IMR-90 (cell line): ENCODE data around the gene KMT2A. TPM values are rescaled to one million over a fixed set of nuclear protein-coding genes. Genes with fewer than 3 reads are reported as not detected.

Source experiments
- ATAC-seq: fragments of 200-7000 bp; cut with Tn5 transposase; 2 replicates; pipeline ENCODE4 v1.9.1; 2020; ENCODE audit warnings: low read depth, mild to moderate bottlenecking, moderate library complexity
- BruUV-seq: library from RNA; stranded (reverse); fragments of 400-500 nt; replicated peaks from 2 replicates; lab custom pipeline; 2021; lab: Mats Ljungman, UMichigan
- CTCF ChIA-PET: fragments of 300-600 bp; formaldehyde crosslinking; extraction: SDS; loops from one replicate; lab custom pipeline; 2021; ENCODE audit warnings: antibody characterized with exemption; lab: Yijun Ruan, JAX
- POLR2A ChIA-PET: fragments of 300-600 bp; sonication (Branson Sonifier 250); formaldehyde crosslinking; loops from one replicate; lab custom pipeline; 2022; ENCODE audit warnings: antibody characterized with exemption; ENCODE audit not compliant: unreplicated experiment; lab: Charles Lee
- DNase-seq: peaks from one replicate; pipeline ENCODE4 v3.0.0; 2013
- H2AFZ ChIP-seq: replicated peaks from 2 replicates; pipeline ENCODE3; 2013; ENCODE audit warnings: low read length, mild to moderate bottlenecking; ENCODE audit not compliant: poor library complexity
- H2AK5ac ChIP-seq: 2 replicates; pipeline ENCODE4 v1.6.1; 2013; ENCODE audit warnings: low read depth, low read length, inconsistent platforms
- H2AK9ac ChIP-seq: replicated peaks from 2 replicates; pipeline ENCODE3; 2013; ENCODE audit warnings: mild to moderate bottlenecking, low read depth, low read length, moderate library complexity; ENCODE audit not compliant: poor library complexity
- H2BK120ac ChIP-seq: 2 replicates; pipeline ENCODE4 v1.6.1; 2013; ENCODE audit warnings: low read depth, low read length, inconsistent platforms
- H2BK15ac ChIP-seq: 3 replicates; pipeline ENCODE4 v1.6.1; 2013; ENCODE audit warnings: low read depth, low read length, inconsistent platforms
- H2BK20ac ChIP-seq: 2 replicates; pipeline ENCODE4 v1.6.1; 2013; ENCODE audit warnings: low read depth, mild to moderate bottlenecking, inconsistent platforms, low read length, moderate library complexity
- H2BK5ac ChIP-seq: 2 replicates; pipeline ENCODE4 v1.6.1; 2013; ENCODE audit warnings: mild to moderate bottlenecking, low read depth, low read length, inconsistent platforms; ENCODE audit not compliant: poor library complexity, severe bottlenecking
- H3K14ac ChIP-seq: replicated peaks from 2 replicates; pipeline ENCODE4 v1.6.1; 2013; ENCODE audit warnings: low read depth, low read length, inconsistent platforms
- H3K18ac ChIP-seq: 2 replicates; pipeline ENCODE4 v1.6.1; 2013; ENCODE audit warnings: low read depth, low read length, control low read depth
- H3K23ac ChIP-seq: 2 replicates; pipeline ENCODE4 v1.6.1; 2013; ENCODE audit warnings: low read depth, low read length, inconsistent platforms
- H3K27ac ChIP-seq: 2 replicates; pipeline ENCODE4 v1.5.1; 2013; ENCODE audit warnings: mild to moderate bottlenecking, control low read depth, low read length; ENCODE audit not compliant: insufficient read depth
- H3K27me3 ChIP-seq: 2 replicates; pipeline ENCODE4 v1.6.1; 2013; ENCODE audit warnings: low read length; ENCODE audit not compliant: control insufficient read depth, insufficient read depth
- H3K36me3 ChIP-seq: 2 replicates; pipeline ENCODE4 v1.6.1; 2013; ENCODE audit warnings: low read length, mixed read lengths; ENCODE audit not compliant: control insufficient read depth, insufficient read depth
- H3K4ac ChIP-seq: 2 replicates; pipeline ENCODE4 v1.6.1; 2013; ENCODE audit warnings: low read depth, low read length, inconsistent platforms
- H3K4me1 ChIP-seq: 2 replicates; pipeline ENCODE4 v1.6.1; 2013; ENCODE audit warnings: low read length, mixed read lengths; ENCODE audit not compliant: control insufficient read depth, insufficient read depth
- H3K4me2 ChIP-seq: 2 replicates; pipeline ENCODE4 v1.6.1; 2013; ENCODE audit warnings: low read depth, mild to moderate bottlenecking, control low read depth, low read length, moderate library complexity
- H3K4me3 ChIP-seq: 2 replicates; pipeline ENCODE4 v1.5.1; 2013; ENCODE audit warnings: low read depth, mild to moderate bottlenecking, control low read depth, low read length, moderate library complexity; ENCODE audit not compliant: insufficient read depth
- H3K56ac ChIP-seq: 2 replicates; pipeline ENCODE4 v1.6.1; 2013; ENCODE audit warnings: low read length, inconsistent platforms; ENCODE audit not compliant: insufficient read depth; ENCODE audit errors: extremely low read depth
- H3K79me1 ChIP-seq, 2 experiments: 2 replicates each; pipeline ENCODE4 v1.6.1; 2013; ENCODE audit warnings: low read length in 2 of 2, inconsistent platforms in 1 of 2, low read depth in 1 of 2
- H3K9ac ChIP-seq: 2 replicates; pipeline ENCODE4 v1.6.1; 2013; ENCODE audit warnings: low read depth, low read length, control low read depth
- H3K9me1 ChIP-seq: 2 replicates; pipeline ENCODE4 v1.6.1; 2013; ENCODE audit warnings: low read length, inconsistent platforms; ENCODE audit not compliant: insufficient read depth
- H3K9me3 ChIP-seq: 2 replicates; pipeline ENCODE4 v1.6.1; 2013; ENCODE audit warnings: low read length; ENCODE audit not compliant: control insufficient read depth, insufficient read depth
- H4K20me1 ChIP-seq: 2 replicates; pipeline ENCODE4 v1.6.1; 2013; ENCODE audit warnings: low read length, inconsistent platforms; ENCODE audit not compliant: insufficient read depth
- H4K5ac ChIP-seq: 2 replicates; pipeline ENCODE4 v1.6.1; 2013; ENCODE audit warnings: mild to moderate bottlenecking, low read depth, low read length, control low read depth
- H4K8ac ChIP-seq, 2 experiments: 2 replicates each; pipeline ENCODE4 v1.6.1; 2013; ENCODE audit warnings: low read depth in 2 of 2, low read length in 2 of 2, control low read depth in 1 of 2, inconsistent platforms in 1 of 2
- H4K91ac ChIP-seq: 2 replicates; pipeline ENCODE4 v1.6.1; 2013; ENCODE audit warnings: low read depth, low read length, inconsistent platforms; ENCODE audit not compliant: insufficient read depth
- BHLHE40 ChIP-seq: fragments of 150-350 bp; IDR thresholded peaks from 2 replicates; pipeline ENCODE4 v1.6.1; 2016; ENCODE audit warnings: mild to moderate bottlenecking, low read depth, low read length
- CEBPB ChIP-seq: IDR thresholded peaks from 2 replicates; pipeline ENCODE4 v1.6.1; 2012; ENCODE audit warnings: low read depth, low read length, improper control_type of control experiment
- CTCF ChIP-seq: conservative IDR thresholded peaks from 2 replicates; pipeline ENCODE4 v1.5.1; 2012; ENCODE audit warnings: mild to moderate bottlenecking, low read depth, low read length, improper control_type of control experiment
- ELK1 ChIP-seq: fragments of 150-350 bp; IDR thresholded peaks from 2 replicates; pipeline ENCODE4 v1.6.1; 2016; ENCODE audit warnings: low read depth, mild to moderate bottlenecking, low read length, moderate library complexity, borderline replicate concordance
- FOS ChIP-seq: fragments of 150-350 bp; IDR thresholded peaks from 2 replicates; pipeline ENCODE4 v1.6.1; 2016; ENCODE audit warnings: low read depth, low read length
- MAFK ChIP-seq: IDR thresholded peaks from 2 replicates; pipeline ENCODE4 v1.6.1; 2012; ENCODE audit warnings: low read depth, low read length, improper control_type of control experiment
- MAZ ChIP-seq: IDR thresholded peaks from 2 replicates; pipeline ENCODE4 v1.6.1; 2012; ENCODE audit warnings: low read depth, mild to moderate bottlenecking, low read length, improper control_type of control experiment, moderate library complexity, borderline replicate concordance
- MXI1 ChIP-seq: IDR thresholded peaks from 2 replicates; pipeline ENCODE4 v1.6.1; 2012; ENCODE audit warnings: low read depth, mild to moderate bottlenecking, low read length, moderate library complexity, borderline replicate concordance
- NFE2L2 ChIP-seq: fragments of 150-350 bp; IDR thresholded peaks from 2 replicates; pipeline ENCODE4 v1.6.1; 2016; ENCODE audit warnings: low read depth, mild to moderate bottlenecking, low read length
- POLR2A ChIP-seq: IDR thresholded peaks from 2 replicates; pipeline ENCODE4 v1.6.1; 2012; ENCODE audit warnings: mild to moderate bottlenecking, low read depth, low read length
- RAD21 ChIP-seq: IDR thresholded peaks from 2 replicates; pipeline ENCODE4 v1.6.1; 2012; ENCODE audit warnings: low read length, improper control_type of control experiment
- RCOR1 ChIP-seq: IDR thresholded peaks from 2 replicates; pipeline ENCODE4 v1.6.1; 2012; ENCODE audit warnings: mild to moderate bottlenecking, low read length, improper control_type of control experiment; ENCODE audit not compliant: insufficient replicate concordance
- RFX5 ChIP-seq: IDR thresholded peaks from 2 replicates; pipeline ENCODE4 v1.8.0; 2012; ENCODE audit warnings: low read depth, mild to moderate bottlenecking, low read length, moderate library complexity
- SMC3 ChIP-seq: fragments of 150-350 bp; IDR thresholded peaks from 2 replicates; pipeline ENCODE4 v1.6.1; 2016; ENCODE audit warnings: low read depth, mild to moderate bottlenecking, antibody characterized with exemption, low read length, moderate library complexity
- USF2 ChIP-seq: fragments of 150-350 bp; IDR thresholded peaks from 2 replicates; pipeline ENCODE4 v1.6.1; 2017; ENCODE audit warnings: mild to moderate bottlenecking, antibody characterized with exemption, low read length, low read depth
- WGBS, 2 experiments: methylation state at CpG; one replicate each; pipeline versions ENCODE4 v1.1.5 to v1.1.7; 2013; ENCODE audit warnings: missing lambda C conversion rate in 2 of 2; ENCODE audit not compliant: insufficient read length in 1 of 2; ENCODE audit errors: extremely low coverage in 2 of 2; 5-methylcytosine and 5-hydroxymethylcytosine counted together
- dilution Hi-C: fragments of 300-500 bp; cut with HindIII; formaldehyde crosslinking; loops from one replicate; pipeline ENCODE4 v1.14.3; 2018; ENCODE audit warnings: low sequenced_read_pairs; ENCODE audit not compliant: unreplicated experiment
- in situ Hi-C: fragments of 300-500 bp; cut with MboI; formaldehyde crosslinking; loops from 3 replicates; pipeline ENCODE4 v1.14.3; 2019; ENCODE audit warnings: low sequenced_read_pairs, inconsistent platforms, mixed read lengths
- intact Hi-C: fragments of 100-400 bp; cut with micrococcal nuclease; formaldehyde crosslinking; loops from 2 replicates; pipeline ENCODE4 v1.10.0; 2022
- polyA plus RNA-seq, 3 experiments: library from polyadenylated mRNA; depleted of rRNA; stranded (reverse); fragments of >200 nt; gene quantifications; 2 replicates each; pipeline ENCODE4 v1.2.3, GENCODE V29; 2012; ENCODE audit warnings: low replicate concordance in 1 of 3
- total RNA-seq: library from RNA; depleted of rRNA; stranded (reverse); fragments of >200 nt; gene quantifications from 2 replicates; pipeline ENCODE4 v1.2.3, GENCODE V29; 2012

KMT2A gene
- total and polyA plus RNA-seq, 2 of the 4 experiments (the other 2 are of a cell fraction): 18.2 to 21.1 TPM

- no peak overlapping the region for H3K27ac ChIP-seq
- no peak overlapping the region for H4K91ac ChIP-seq
- H2BK5ac ChIP-seq: no peak overlapping the region
- no peak overlapping the region for H3K23ac ChIP-seq
- H3K79me1 ChIP-seq: peaks cover 12 to 15% of the 10 kb centered on the region in 2 experiments
- no peak overlapping the region for H4K5ac ChIP-seq
- no peak overlapping the region for H2AK5ac ChIP-seq
- dilution Hi-C loops: no loop called here
- 95% methylated on average over 3 of the region's 4 CpGs; no CpG with 5 or more reads in 1 of the 2 experiments for WGBS, 2 experiments
- CTCF ChIA-PET: no interaction called here
- ATAC-seq: no peak
- H4K8ac ChIP-seq: no peak overlapping the region
- TF ChIP-seq CEBPB (no peak), MXI1 (no peak), CTCF (no peak), FOS (no peak), MAZ (no peak), SMC3 (no peak), POLR2A (no peak), BHLHE40 (no peak), ELK1 (no peak), RCOR1 (no peak), MAFK (no peak), RAD21 (no peak), NFE2L2 (no peak), USF2 (no peak), RFX5 (no peak)
- DNase-seq: no peak
- no peak overlapping the region for H3K14ac ChIP-seq
- no peak overlapping the region for H3K4ac ChIP-seq
- H3K4me1 ChIP-seq: peaks cover 2% of the 10 kb centered on the region; the same call in 1 of the 2 replicates
- H3K9ac ChIP-seq: no peak overlapping the region
- in situ Hi-C loops: no loop called here
- H3K4me2 ChIP-seq: no peak overlapping the region
- no peaks in the 10 kb centered on the region for H3K27me3 ChIP-seq
- H3K9me1 ChIP-seq: peaks cover 10% of the 10 kb centered on the region
- no peak overlapping the region for H2BK120ac ChIP-seq
- no peak overlapping the region for H3K18ac ChIP-seq
- no peaks in the 10 kb centered on the region for H4K20me1 ChIP-seq
- H3K9me3 ChIP-seq: no peaks in the 10 kb centered on the region
- BruUV-seq: no TSS peak
- no peak overlapping the region for H2BK15ac ChIP-seq
- H3K4me3 ChIP-seq: no peak overlapping the region
- H2AK9ac ChIP-seq: no peak overlapping the region
- no peak overlapping the region for H2BK20ac ChIP-seq
- H2AFZ ChIP-seq: no peak overlapping the region
- H3K36me3 ChIP-seq: peaks cover 8% of the 10 kb centered on the region
- intact Hi-C loops: no loop called here
- no peak overlapping the region for H3K56ac ChIP-seq
- POLR2A ChIA-PET: no interaction called here
These were observed 124.5 kb downstream of the KMT2A start for GRCh38 chr11:118560806-118561205.
